ENCODE results near the gene HSPA9.
A peak's percentile ranks its signal among the peaks of the same experiment; 100 is the strongest.

The HSPA9 gene
- 256 to 797 (median 312) reads per million in 4 experiments for total RNA-seq

- peak; percentile 94 for DNase-seq
Measured at GRCh38 chr5:138575194-138576015, at the start of gene HSPA9. Gene HSPA9 (minus strand): TSS chr5:138575401. CDS start chr5:138575318, 83 bp downstream.

DNA sequence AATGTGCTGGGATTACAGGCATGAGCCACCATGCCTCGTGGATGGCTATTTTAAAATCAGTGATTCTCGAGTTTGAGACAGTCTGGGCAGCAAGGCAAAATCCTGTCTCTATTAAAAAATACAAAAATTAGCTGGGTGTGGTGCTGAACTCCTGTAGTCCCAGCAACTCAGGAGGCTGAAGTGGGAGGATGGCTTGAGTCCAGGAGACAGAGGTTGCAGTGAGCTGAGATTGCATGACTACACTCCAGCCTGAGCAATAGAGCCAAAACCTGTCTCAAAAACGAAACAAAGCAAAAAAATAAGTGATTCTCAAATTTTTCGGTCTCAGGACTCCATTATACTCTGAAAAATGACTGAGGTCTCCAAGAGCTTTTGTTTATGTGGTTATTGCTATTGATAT lies 47.9 kb upstream of the HSPA9 start:
- no peak for DNase-seq

DNA sequence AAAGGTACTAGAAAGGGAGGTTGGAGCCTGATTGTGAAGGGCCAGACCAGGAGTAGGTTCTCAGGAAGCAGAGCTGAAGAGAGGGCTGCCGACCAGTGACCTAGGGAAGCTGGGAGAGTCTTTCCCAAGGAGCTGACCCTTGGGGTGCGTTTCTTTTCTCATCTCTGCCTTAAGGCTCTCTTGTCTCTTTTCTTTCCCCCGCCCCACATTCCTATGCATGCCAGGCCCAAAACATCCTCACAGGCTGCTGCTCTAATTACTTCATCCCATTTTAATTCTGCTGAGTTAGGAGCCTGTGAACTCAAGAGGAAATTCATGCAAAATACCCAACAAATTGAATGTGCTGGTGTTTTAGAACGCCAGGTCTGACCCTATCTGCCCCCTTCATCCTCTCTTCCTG lies 46.9 kb upstream of the HSPA9 start:
- DNase-seq, result no peak

GRCh38 chr5:138620663-138621224 lies 45.5 kb upstream of the HSPA9 start:
- no peak for DNase-seq

DNA sequence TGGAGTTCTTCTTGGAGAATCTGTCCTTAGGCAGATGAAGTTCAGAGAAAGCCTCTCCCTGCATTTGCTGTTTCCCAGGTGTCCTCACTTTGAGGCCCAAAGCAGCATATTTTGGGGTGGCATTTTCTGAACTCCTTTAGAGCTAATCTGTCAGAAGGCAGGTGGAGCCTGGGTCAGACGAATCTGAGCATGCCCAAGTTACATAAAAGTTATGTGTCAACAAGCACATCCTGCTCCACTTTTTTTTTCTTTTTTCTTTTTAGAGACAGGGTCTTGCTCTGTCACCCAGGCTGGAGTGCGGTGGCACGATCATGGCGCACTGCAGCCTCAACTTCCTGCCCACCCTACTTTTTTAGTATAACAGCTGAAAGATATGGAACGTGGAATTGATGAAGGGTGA lies 41.3 kb upstream of the HSPA9 start:
- no peak for DNase-seq

- no peak for DNase-seq
Measured at GRCh38 chr5:138615461-138615860, 40.3 kb upstream of the HSPA9 start.

DNA sequence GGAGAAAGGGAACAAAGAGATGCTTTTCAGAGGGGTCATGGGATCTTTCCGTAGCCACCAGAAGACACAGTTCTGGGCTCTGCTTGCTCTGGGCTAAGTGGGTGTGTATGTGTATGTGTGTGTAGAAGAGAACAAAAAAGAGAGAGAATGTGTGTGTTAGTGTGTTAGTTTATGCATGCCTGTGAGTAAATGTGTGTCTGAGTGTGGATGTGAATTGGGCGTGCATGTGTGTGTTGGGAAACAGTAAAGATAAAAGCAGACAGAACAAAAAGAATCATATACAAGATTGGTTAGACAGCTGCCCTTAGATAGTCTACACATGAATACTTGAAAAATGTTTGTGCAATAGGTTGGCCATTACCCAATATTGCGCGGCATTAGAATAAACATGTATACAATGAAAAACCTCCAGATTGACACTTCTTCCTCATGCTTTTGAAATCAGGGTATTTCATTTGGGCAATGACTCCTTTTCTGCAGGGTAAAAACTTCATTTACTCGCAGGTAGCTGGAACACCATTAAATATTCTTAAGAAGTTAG lies 36.5 kb upstream of the HSPA9 start:
- DNase-seq, result no peak

DNA sequence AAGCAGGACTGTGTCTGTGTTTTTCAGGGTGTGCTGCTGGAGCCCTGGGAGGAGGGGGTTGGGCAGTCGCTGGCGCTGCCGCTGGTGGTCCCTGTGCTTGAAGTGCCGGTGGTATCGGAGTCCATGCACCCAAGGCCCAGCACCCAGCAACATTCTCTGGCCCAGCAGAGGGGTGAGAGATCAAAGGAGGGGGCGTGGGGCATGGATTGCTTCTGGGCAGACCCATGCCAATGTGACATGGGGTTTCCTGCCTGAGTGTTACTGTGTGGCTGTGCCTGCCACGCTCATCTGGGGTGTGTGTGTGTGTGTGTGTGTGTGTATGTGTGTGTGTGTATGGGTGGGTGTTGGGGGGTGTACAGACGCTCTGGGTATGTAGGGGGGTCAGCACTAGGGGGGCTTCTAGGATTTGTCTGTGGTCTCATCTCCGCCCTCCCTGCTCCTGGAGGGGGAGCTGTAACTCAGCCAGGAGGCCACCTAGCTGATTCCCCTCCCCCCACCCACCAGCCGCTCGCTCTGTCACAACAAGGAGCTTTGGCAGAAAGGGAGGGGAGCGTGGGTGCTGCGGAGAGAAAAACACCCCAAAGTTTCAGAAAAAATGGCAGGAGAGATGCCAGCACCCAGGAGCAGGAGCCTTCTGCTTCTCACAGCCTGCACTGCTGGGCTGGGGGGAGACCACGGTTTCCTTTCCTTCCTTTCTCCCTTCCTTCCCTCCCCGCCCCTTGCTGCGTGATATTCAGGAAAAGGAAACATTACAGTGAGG lies 35.9 kb upstream of the HSPA9 start:
- DNase-seq, result no peak

- no peak for DNase-seq
Measured at GRCh38 chr5:138610415-138610917, 35.3 kb upstream of the HSPA9 start.

- DNase-seq, result no peak
Measured at GRCh38 chr5:138606378-138607064, 31.3 kb upstream of the HSPA9 start.

DNA sequence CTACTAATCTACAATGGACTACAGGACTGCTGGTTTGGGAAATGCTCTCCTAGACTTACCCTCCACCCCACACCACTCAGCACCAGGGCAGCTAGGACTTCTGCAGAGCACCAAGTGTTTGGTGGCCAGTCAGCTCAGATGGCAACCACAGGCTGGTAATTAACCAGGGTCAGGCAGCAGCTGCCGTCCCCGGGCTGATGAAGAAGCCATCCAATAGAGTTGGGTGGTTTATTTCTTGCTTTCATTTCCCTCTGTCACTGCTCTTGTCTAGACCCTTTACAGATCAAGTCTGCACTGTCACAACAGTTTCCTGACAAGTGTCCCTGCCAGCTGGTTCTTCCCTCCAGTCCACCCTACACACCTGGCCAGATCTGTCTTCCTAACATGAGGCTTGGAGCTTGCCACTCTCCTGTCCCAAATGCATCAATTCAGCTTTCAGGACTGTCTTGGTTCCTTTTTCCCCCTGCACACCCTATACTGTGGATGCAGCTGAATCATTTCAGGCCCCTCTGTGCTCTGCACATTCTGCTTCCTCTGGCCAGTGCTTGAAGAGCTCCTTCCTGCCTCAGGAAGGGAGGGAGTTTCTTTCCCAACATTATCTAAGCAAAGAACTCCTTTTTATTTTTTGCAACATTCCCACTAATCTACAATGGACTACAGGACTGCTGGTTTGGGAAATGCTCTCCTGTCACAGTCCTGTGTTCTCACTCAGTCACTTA lies 30.2 kb upstream of the HSPA9 start:
- DNase-seq, result no peak

- DNase-seq, result no peak
Measured at GRCh38 chr5:138604176-138604785, 29.1 kb upstream of the HSPA9 start.

GRCh38 chr5:138603249-138603920 lies 28.2 kb upstream of the HSPA9 start:
- DNase-seq, result no peak

- DNase-seq, result no peak
Measured at GRCh38 chr5:138602371-138603000, 27.3 kb upstream of the HSPA9 start.

DNA sequence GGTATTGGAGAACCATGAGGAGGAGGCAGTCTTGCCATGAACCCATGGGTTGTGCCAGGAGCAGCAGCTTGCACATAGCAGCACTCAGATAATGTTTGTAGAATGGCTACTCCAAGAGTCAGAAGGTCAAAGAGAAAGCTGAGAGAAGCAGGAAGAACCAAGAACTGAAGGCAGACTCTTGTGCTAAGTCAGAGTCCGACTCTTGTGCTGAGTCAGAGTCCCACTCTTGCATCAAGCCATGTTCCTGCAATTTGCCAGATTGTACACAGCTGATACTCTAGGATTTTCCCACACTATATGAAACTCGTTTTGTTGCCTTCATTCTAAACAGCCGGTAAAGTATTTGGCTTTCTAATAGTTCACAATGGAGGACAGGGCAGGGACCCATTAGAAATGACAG lies 26.2 kb upstream of the HSPA9 start:
- DNase-seq, result no peak

GRCh38 chr5:138600446-138600845 lies 25.2 kb upstream of the HSPA9 start:
- DNase-seq, result no peak

- no peak for DNase-seq
Measured at GRCh38 chr5:138597661-138598400, 22.6 kb upstream of the HSPA9 start.

GRCh38 chr5:138596105-138596881 lies 21.1 kb upstream of the HSPA9 start:
- no peak for DNase-seq
